ENCODE measurements around the gene LYAR. TPM values are rescaled to one million over a fixed set of nuclear protein-coding genes. Genes with fewer than 3 reads are reported as not detected.

The LYAR gene
- total and polyA plus RNA-seq, 2 of the 13 experiments (the other 11 are each of a cell fraction or from before 2014, with no cell fraction given): 7.8 to 94.2 TPM

DNA sequence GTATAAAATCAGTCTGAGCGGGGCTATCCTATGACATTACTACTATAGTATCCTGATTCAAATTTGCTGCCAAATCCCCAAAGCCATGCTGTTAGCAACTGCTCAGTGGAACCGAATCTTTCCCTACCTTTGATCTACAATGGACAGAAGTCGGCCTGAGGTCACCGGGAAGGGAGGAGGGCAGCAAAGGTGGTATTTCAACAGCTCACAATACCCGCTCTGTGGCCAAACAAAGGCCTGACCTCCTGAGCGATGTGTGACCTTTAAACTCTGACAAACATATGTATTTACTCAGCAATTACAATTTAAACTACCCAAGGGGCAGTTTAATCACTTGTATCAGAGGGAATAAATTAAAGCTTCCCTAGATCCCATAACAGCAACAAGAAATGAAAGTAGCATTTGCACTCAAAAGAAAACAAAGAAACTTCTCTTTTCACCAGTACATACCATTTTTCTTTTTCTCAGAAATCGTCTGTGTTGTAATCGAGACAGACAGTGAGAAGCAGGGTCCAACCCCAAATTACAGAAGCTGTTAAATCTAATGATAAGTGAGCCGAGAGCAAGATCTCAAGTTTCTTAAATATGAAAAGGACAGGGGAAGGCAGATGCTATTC is 30.4 kb downstream of the LYAR start (continued):
- TF ChIP-seq ZBTB20 (CRISPR knock-in tag; IDR thresholded peaks at IDR 0.05; ENCODE audit: borderline replicate concordance, low read depth) (0 out of 2 replicates have a peak, but pooled peaks have one; percentile 48), AHDC1 (CRISPR knock-in tag; IDR thresholded peaks at IDR 0.05; ENCODE audit: borderline replicate concordance) (peak; percentile 94), ZFX (CRISPR knock-in tag; IDR thresholded peaks at IDR 0.05; ENCODE audit: low read depth) (peak; percentile 35; the same call in 1 of the 2 replicates), KAT7 (CRISPR knock-in tag; IDR thresholded peaks at IDR 0.05; ENCODE audit: borderline replicate concordance) (no peak), ZFP37 (CRISPR knock-in tag; IDR thresholded peaks at IDR 0.05; ENCODE audit: borderline replicate concordance) (no peak), FOXA3 (CRISPR knock-in tag; IDR thresholded peaks at IDR 0.05) (peak; percentile 94), ZMYM3 (CRISPR knock-in tag; IDR thresholded peaks at IDR 0.05) (peak; percentile 65; the same call in 1 of the 2 replicates), POGK (CRISPR knock-in tag; conservative IDR thresholded peaks at IDR 0.05) (peak; percentile 67; the same call in 1 of the 2 replicates), ONECUT2 (CRISPR knock-in tag; IDR thresholded peaks at IDR 0.05) (0 out of 2 replicates have a peak, but pooled peaks have one; percentile 15), TEAD3 (CRISPR knock-in tag; optimal IDR thresholded peaks at IDR 0.05; ENCODE audit: borderline replicate concordance) (peak; percentile 87), SMAD9 (CRISPR knock-in tag; IDR thresholded peaks at IDR 0.05) (no peak), XRCC5 (optimal IDR thresholded peaks at IDR 0.05; ENCODE audit: low read length) (peak; percentile 65), TAF1 (CRISPR knock-in tag; IDR thresholded peaks at IDR 0.05) (no peak), BHLHE40 (IDR thresholded peaks at IDR 0.05; ENCODE audit: low read length) (peak; percentile 54; the same call in 1 of the 2 replicates), ZNF878 (CRISPR knock-in tag; IDR thresholded peaks at IDR 0.05) (0 out of 2 replicates have a peak, but pooled peaks have one; percentile 39), ZNF205 (CRISPR knock-in tag; IDR thresholded peaks at IDR 0.05) (peak; percentile 74; the same call in 1 of the 2 replicates)
- TF ChIP-seq, protein P1, sequence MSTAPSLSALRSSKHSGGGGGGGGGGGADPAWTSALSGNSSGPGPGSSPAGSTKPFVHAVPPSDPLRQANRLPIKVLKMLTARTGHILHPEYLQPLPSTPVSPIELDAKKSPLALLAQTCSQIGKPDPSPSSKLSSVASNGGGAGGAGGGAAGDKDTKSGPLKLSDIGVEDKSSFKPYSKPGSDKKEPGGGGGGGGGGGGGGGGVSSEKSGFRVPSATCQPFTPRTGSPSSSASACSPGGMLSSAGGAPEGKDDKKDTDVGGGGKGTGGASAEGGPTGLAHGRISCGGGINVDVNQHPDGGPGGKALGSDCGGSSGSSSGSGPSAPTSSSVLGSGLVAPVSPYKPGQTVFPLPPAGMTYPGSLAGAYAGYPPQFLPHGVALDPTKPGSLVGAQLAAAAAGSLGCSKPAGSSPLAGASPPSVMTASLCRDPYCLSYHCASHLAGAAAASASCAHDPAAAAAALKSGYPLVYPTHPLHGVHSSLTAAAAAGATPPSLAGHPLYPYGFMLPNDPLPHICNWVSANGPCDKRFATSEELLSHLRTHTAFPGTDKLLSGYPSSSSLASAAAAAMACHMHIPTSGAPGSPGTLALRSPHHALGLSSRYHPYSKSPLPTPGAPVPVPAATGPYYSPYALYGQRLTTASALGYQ (CRISPR knock-in tag; IDR thresholded peaks at IDR 0.05): peak; percentile 93
- TF ChIP-seq, protein P2, sequence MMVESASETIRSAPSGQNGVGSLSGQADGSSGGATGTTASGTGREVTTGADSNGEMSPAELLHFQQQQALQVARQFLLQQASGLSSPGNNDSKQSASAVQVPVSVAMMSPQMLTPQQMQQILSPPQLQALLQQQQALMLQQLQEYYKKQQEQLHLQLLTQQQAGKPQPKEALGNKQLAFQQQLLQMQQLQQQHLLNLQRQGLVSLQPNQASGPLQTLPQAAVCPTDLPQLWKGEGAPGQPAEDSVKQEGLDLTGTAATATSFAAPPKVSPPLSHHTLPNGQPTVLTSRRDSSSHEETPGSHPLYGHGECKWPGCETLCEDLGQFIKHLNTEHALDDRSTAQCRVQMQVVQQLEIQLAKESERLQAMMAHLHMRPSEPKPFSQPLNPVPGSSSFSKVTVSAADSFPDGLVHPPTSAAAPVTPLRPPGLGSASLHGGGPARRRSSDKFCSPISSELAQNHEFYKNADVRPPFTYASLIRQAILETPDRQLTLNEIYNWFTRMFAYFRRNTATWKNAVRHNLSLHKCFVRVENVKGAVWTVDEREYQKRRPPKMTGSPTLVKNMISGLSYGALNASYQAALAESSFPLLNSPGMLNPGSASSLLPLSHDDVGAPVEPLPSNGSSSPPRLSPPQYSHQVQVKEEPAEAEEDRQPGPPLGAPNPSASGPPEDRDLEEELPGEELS (CRISPR knock-in tag; IDR thresholded peaks at IDR 0.05): peak; percentile 91

All from HepG2 (cell line).